ENCODE measurements around the gene ZNF316.

GRCh38 chr7:6613706-6614105 is 23.4 kb upstream of the ZNF316 start:
- TF ChIP-seq POLR2AphosphoS5 (IDR thresholded peaks at IDR 0.05): no peak
- TF ChIP-seq, protein P1, sequence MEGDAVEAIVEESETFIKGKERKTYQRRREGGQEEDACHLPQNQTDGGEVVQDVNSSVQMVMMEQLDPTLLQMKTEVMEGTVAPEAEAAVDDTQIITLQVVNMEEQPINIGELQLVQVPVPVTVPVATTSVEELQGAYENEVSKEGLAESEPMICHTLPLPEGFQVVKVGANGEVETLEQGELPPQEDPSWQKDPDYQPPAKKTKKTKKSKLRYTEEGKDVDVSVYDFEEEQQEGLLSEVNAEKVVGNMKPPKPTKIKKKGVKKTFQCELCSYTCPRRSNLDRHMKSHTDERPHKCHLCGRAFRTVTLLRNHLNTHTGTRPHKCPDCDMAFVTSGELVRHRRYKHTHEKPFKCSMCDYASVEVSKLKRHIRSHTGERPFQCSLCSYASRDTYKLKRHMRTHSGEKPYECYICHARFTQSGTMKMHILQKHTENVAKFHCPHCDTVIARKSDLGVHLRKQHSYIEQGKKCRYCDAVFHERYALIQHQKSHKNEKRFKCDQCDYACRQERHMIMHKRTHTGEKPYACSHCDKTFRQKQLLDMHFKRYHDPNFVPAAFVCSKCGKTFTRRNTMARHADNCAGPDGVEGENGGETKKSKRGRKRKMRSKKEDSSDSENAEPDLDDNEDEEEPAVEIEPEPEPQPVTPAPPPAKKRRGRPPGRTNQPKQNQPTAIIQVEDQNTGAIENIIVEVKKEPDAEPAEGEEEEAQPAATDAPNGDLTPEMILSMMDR (IDR thresholded peaks at IDR 0.05): no peak

Data from gastroesophageal sphincter (tissue), 3 donors.